Renal pelvis (tissue), 4 donors: ENCODE measurements around the gene ARAF. TPM values are rescaled to one million over a fixed set of nuclear protein-coding genes. Genes with fewer than 3 reads are reported as not detected.

ENCODE experiments used
- DNase-seq: peaks from one replicate; pipeline ENCODE4 v3.0.0-alpha.2; 2013
- polyA plus RNA-seq, 3 donors: library from polyadenylated mRNA; unstranded; fragments of 120-200 nt; gene quantifications; one replicate each; pipeline ENCODE4 v1.2.1, GENCODE V29; 2013; ENCODE audit not compliant: insufficient read length in 3 of 3

Gene ARAF
- polyA plus RNA-seq, 3 donors, result 67.2 to 77.1 (median 68.7) TPM

DNA sequence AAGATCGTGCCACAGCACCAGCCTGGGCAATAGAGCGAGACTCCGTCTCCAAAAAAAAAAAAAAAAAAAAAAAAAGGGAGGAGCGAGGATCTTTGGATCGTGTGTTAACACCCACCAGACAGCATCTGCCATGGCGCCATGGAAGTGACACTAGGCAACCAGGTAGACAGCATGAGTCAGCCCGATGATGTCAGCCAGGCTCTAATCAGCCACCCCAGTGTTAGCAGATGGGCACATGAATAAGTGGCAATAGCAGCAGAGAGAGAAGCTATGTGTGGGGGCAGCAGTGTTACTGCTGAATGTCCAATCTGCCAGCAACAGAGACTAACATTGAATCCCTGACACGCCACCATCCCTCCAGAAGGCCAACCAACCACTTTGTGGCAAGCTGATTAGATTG, 52.1 kb downstream of the ARAF start:
- no peak for DNase-seq

- DNase-seq, result no peak
Measured at GRCh38 chrX:47614618-47615017, 53.6 kb downstream of the ARAF start.

DNA sequence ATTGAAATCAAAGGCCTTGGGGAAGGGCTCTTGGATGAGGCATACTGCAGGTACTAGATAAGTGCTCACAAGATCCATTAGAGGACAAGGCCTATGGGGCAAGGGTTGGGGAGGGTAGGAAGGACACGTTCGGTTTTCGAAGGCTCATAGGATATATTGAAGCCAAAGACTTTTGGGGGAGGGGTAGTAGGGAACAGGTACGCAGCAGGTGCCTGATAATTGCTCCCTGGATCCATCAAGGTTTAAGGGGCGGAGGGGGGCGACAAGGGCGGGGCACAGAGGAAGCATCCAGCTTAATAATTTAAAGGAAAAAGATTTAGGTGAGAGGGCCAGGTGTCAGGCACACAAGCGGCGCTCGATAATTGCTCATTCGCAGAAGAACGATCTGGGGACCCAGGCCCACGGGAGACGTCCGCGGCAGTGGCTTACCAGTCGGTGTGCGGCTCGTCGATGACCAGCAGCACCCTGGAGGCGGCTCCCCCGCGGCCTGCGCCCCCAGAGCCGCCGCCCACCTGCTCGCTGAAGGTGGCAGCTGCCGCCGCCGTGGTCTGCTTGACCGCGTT, 58.0 kb downstream of the ARAF start:
- no peak for DNase-seq

DNA sequence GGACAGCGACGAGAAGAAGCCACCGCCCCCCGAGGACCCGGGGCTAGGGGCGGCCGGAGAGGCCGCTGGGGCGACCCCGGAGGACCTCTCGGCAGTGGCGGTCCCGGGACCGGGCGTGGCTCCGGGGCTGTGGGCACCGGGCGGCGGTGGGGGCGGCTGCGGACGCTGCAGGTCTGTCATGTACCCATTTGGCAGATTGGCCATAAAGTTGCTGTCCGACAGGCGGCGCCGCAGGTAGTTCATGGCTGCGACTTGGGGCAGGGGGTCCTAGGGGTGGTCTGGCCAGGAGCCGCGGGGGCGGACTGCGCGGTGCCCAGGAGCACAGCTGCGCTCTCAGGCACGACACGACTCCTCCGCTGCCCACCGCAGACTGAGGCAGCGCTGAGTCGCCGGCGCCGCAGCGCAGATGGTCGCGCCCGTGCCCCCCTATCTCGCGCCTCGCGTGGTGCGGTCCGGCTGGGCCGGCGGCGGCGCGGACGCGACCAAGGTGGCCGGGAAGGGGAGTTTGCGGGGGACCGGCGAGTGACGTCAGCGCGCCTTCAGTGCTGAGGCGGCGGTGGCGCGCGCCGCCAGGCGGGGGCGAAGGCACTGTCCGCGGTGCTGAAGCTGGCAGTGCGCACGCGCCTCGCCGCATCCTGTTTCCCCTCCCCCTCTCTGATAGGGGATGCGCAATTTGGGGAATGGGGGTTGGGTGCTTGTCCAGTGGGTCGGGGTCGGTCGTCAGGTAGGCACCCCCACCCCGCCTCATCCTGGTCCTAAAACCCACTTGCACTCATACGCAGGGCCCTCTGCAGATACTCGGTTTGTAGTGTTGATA, 58.7 kb downstream of the ARAF start, which contains the start of gene SYN1:
Gene SYN1 (minus strand): TSS at position 372 of the 817 bp plus-strand sequence. CDS start 129 bp downstream, at position 243.
- peak; percentile 61 for DNase-seq

GRCh38 chrX:47620303-47620685, 59.3 kb downstream of the ARAF start:
- DNase-seq, result no peak

Other genes starting within 250 kb of the ARAF start
- 1 to 10 TPM in 2 of 3 donors, under 1 TPM in 1; 0.87 to 1.5 (median 1.1) TPM for gene ZNF157, start 190.6 kb upstream of the ARAF start, polyA plus RNA-seq
- 10 to 100 TPM; 11.2 to 13.0 (median 12.8) TPM for gene ZNF41, start 78.0 kb upstream of the ARAF start, polyA plus RNA-seq
- 100 to 1,000 TPM in 1 of 3 donors, 10 to 100 TPM in 2; 66.9 to 103 (median 72.7) TPM for gene TIMP1, start 21.2 kb downstream of the ARAF start, polyA plus RNA-seq
- 1 to 10 TPM; 4.4 to 7.4 (median 5.4) TPM for gene SYN1, start 58.7 kb downstream of the ARAF start, polyA plus RNA-seq
- 1 to 10 TPM; 1.7 to 3.2 (median 2.6) TPM for gene CFP, start 68.7 kb downstream of the ARAF start, polyA plus RNA-seq
- gene ELK1, start 89.4 kb downstream of the ARAF start, polyA plus RNA-seq, result 10 to 100 TPM; 30.3 to 34.1 (median 32.7) TPM
- 100 to 1,000 TPM; 106 to 117 (median 113) TPM for gene UXT, start 98.0 kb downstream of the ARAF start, polyA plus RNA-seq